Raji (cell line): ENCODE data around the gene SUMF1.

Experiments
- POLR2A ChIP-seq: IDR thresholded peaks from 2 replicates; pipeline ENCODE4 v1.6.1; 2011; ENCODE audit warnings: low read depth, low read length, control low read depth; ENCODE audit not compliant: insufficient read depth

Gene SUMF1

DNA sequence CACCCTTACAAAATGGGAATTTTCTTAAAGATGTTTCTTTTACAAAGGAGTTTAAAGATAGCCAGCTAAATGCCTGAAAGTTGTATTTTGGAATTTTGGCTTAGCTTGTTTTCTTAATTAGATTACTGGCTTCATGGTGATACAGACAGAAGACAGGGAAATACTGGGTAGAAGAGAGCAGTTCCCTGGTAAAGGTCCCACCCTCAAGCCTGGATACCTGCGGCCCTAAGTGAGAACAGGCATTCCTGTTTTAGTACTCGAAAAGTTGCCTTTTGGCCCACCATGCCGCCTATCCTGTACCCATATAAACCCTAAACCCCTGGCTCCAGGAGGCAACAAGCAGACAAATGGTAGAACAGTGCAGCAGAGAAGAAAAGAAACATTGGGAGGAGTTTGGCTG lies 134.5 kb downstream of the SUMF1 start:
- TF ChIP-seq POLR2A: no peak

DNA sequence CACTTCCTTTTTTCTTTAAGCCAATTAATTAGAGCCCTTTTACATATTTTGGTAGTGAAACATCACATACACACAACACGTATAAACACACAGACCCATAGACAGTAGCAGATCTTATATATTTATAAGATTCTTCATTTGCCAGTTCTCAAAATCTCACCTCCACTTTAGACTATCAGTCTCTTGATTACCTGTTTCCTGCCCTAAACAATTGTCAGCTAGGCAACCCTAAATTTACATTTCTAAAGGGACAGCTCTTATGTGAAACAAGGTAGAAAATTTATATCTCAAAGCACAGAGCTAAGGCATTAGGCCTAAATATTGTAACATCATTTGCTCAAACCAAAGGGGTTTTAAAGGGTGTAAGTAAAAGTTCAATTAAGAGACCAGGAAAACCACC lies 135.0 kb downstream of the SUMF1 start:
- TF ChIP-seq POLR2A: no peak

DNA sequence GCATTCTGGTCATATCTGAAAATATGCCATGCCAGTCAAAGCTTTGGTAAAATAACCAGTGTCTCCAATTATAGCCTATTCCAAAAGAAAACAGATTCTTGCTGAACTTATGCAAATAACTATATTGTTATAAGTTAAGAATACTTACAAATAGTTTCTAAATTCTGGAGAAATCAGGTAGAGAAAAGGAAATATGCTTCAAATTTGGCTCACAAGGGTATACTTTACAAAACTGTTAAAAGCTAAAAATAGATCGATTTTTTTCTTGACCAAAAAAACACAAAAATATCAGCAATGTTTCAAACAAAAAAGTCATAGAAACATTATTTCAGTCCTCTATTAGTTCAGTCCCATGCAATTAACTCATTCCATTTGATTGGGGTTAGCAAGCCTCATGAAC lies 140.2 kb downstream of the SUMF1 start:
- TF ChIP-seq POLR2A: no peak

DNA sequence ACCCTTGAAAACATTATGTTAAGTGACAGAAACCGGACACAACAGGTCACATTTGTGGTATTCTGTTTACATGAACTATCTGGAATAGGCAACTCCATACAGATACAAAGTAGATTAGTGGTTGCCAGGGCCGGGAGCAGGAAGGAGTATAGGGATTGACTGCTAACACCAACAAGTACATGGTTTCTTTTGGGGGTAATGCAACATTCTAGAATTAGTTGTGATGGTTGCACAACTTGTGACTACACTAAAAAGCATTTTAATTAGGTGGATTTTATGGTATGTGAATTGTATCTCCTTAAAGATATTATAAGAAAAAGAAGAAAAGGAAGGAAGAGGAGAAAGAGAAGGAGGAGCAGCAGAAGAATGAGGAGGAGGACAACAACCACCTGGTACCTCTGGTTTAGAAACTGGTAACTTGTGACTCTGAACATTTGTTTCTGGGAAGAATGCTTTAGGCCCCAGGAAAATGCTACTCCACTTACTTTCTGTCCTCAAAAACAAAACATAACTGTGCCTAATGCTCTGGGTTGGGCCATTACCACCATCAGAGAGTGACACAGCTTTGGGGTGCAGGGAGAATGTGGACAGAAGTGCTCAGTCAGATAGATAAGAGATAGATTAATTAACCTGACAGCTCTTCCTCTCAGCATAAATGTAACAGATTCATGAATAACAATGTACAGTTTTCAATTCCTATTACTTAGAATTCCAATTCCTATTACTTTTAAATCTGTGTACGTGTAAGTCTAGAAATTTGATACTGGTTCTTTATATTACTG lies 143.6 kb downstream of the SUMF1 start:
- no peak for TF ChIP-seq POLR2A

DNA sequence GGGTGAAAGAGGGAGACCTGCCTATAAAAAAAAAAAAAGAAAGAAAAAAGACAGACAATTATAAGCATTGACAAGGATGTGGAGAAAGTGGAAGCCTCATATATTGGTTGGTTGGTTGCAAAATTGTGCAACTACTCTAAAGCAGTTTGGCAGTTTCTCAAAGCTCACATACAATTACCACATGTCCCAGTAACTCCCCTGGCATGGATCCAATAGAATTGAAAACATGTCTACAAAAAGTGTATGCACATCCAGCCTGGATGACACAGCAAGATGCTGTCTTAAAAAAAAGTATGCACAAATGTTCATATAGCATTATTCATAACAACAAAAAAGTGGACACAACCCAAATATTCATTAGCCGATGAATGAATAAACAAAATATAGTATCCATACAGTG lies 144.4 kb downstream of the SUMF1 start:
- TF ChIP-seq POLR2A: no peak

DNA sequence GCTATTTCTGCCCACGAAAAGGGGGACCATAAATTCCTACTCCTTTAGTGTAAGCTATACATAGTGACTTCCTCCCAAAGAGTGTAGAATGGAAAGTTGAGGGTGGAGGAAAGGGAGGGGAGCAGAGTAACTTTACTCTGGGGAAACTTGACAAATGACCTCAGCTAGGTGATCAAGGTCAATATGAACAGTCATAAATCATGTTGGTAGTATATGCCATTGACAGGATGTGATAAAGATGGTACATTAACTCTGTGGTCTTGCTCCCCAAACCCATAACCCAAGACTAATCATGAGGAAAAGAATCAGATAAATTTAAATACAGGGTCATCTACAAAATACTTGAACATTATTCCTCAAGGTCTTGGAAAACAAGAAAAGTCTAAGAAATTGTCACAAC lies 145.3 kb downstream of the SUMF1 start:
- no peak for TF ChIP-seq POLR2A

DNA sequence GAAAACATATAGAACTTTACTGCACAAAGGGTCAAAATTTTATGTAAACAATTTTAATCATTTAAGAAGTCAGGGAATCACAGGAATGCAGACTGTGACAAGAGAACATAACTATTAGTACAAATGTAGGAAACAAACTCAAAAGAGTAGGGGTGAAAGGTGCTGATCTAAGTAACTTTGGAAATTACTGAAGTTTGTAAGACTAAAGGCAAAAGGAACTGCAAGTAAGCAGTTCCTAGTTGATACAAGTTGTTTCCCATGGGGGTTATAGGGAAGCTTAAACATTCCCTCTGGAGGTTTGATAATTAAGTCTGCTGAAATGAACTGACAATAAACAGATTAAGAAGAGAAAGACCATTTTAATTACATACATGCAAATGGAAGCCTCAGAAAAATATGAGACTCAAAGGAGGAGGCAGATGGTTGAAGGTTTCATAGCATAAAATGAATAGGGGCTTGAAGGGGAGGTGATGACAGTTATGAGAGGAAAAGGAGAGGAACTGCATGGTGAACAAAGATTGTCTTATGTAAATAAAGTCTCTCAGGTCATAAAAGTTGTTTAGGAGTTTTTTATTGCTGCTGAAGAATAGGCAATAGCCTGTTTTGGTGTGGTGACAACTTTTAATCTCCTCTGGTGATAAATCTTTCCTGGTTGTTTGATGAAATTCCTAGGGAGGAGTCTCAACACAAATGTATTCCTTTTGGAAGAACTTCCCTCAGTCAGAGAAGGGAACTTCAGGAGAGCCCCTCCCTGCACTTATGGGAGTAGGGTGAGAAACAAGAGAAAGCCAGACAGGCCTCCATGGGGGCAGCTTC lies 146.8 kb downstream of the SUMF1 start:
- TF ChIP-seq POLR2A: no peak

DNA sequence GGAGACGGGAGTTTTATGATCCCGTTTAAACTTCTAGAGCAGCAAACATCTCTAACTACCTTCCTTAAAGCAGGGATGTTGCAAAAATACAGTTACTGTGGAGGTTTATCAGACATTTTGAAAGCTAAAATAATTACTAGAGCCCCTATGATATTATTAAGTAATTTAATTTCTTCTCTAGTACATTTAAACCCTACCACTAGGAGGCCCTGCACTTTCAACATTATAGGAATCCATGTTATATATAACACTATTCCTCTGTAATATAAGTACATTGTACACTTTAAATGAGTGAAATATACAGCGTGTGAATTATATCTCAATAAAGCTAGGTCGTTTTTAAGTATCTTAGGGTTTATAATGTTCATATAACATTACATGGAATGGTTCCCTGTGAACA lies 152.4 kb downstream of the SUMF1 start:
- TF ChIP-seq POLR2A: no peak

DNA sequence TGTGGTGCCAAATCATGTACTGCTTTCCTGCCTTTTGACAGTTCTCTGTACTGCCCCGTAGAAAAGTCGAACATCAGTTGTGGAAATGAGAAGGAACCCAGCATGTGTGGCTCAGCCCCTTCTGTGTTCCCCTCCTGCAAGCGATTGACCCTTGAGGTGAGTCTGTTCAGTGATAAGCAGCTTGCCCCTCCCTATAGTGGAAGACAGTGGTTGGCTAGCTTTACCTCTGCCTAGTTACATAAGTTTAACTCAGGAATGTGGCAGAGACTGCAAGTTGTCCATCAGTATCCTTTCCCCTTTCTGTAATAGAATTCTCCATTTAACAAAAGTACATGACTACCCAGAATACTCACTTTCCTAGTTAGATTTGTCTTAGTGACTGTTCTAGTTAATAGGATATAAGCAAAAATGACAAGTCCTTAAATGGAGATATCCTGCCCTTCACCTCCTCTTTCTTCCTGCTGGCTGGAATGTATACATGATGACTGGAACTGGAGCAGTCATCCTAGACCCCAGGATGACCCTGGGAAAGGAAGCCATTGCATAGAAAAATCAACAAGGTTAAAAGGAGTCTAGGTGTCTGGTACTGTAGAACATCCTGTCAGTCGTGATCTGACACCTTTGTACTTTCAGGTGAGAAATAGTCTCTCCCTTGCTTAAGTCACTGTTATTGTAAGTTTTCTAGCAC lies 153.3 kb downstream of the SUMF1 start:
- TF ChIP-seq POLR2A: no peak

DNA sequence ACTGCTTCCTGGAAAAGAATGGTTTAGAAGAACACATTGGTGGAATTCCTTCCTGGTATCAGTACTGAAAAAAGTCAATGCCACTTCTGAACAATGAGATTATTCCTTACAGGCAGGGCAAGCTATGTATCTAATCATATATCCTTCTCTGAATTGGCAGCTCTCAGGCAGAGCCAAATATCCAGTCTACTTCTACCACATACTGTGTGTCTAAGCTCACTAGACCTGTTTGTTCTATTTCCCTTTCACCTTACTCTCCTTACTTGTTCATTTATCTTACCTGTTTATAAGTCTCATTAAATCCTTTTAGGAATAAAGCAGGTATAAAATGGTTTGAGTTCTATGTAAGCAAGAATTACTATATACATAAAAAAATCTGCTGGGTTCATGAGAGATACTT lies 155.6 kb downstream of the SUMF1 start:
- no peak for TF ChIP-seq POLR2A
